ENCODE data around the gene KRTAP10-8.
"Not testable (repeated sequence)": the region's sequence is repeated elsewhere in the genome, so short reads cannot be mapped to it uniquely, and the experiment has no call there.

Gene KRTAP10-8

DNA sequence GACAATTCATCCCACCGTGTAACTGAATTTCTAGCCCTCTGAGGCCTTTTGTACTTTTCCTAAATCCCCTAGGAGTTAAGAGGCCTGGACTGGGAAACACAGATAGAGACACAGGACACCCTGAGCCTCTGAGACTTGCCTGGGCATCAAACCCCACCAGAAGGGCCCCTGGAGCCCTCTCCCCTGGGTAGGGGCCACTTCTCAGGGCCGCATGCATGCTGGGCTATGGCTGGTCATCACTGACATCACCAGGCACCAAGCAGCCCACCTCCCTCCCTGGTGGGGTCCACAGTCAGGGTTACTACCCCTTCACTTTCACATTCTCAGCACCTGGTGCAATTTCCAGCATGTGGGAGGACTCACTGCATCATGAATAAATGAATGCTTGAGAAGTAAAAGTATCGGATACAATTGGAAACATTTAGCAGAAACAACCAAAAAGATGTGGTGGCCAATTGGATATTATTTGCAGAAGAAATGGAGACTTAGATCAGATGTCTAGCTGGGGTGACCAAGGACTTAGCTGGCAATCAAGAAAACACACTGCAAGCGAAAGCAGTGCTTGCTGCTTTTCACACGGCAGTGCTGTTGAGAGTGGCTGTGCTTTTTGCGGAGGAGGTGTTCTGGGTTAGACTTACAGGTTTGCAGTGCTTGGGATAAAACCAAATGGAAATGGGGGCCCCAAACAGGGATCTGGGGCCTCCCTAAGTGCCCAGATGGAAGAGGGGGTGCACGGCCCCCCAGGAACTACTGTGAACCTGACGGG, 12.4 kb upstream of the KRTAP10-8 start:
- DNase-seq (ENCODE audit: low spot score): no peak

DNA sequence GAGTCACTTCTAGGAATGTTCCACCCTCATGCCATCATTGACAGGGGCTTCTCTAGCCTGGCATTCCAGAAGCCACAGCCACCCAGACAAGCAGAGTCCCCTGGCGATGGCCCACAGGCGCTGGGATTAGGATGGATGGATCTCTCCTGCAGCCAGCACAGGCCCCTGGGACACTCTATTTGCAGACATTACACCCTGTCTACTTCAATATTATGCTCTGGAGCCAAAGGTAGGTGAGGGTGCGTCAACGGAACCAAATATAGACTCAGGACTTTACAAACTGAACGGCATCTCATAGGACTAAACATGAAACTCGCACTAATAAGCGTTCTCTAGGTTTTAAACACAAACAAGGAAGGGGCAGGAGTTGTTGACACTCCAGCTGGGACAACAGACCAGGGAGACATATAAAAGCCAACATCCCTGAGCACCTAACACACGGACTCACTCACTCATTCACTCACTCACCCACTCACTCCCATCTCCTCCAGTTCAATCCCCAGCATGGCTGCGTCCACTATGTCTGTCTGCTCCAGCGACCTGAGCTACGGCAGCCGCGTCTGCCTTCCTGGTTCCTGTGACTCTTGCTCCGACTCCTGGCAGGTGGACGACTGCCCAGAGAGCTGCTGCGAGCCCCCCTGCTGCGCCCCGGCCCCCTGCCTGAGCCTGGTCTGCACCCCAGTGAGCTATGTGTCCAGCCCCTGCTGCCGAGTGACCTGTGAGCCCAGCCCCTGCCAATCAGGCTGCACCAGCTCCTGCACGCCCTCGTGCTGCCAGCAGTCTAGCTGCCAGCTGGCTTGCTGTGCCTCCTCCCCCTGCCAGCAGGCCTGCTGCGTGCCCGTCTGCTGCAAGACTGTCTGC, 11.5 kb upstream of the KRTAP10-8 start, which contains the start of gene KRTAP10-7:
Gene KRTAP10-7 (plus strand): TSS at position 480 of the 861 bp plus-strand sequence. CDS start 25 bp downstream, at position 505.
- DNase-seq (ENCODE audit: low spot score): not testable (repeated sequence)

DNA sequence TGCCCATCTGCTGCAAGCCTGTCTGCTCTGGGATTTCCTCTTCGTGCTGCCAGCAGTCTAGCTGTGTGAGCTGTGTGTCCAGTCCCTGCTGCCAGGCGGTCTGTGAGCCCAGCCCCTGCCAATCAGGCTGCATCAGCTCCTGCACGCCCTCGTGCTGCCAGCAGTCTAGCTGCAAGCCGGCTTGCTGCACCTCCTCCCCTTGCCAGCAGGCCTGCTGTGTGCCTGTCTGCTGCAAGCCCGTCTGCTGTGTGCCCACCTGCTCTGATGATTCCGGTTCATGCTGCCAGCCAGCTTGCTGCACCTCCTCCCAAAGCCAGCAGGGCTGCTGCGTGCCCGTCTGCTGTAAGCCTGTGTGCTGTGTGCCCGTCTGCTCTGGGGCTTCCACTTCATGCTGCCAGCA, 10.8 kb upstream of the KRTAP10-8 start:
- DNase-seq (ENCODE audit: low spot score): not testable (repeated sequence)

DNA sequence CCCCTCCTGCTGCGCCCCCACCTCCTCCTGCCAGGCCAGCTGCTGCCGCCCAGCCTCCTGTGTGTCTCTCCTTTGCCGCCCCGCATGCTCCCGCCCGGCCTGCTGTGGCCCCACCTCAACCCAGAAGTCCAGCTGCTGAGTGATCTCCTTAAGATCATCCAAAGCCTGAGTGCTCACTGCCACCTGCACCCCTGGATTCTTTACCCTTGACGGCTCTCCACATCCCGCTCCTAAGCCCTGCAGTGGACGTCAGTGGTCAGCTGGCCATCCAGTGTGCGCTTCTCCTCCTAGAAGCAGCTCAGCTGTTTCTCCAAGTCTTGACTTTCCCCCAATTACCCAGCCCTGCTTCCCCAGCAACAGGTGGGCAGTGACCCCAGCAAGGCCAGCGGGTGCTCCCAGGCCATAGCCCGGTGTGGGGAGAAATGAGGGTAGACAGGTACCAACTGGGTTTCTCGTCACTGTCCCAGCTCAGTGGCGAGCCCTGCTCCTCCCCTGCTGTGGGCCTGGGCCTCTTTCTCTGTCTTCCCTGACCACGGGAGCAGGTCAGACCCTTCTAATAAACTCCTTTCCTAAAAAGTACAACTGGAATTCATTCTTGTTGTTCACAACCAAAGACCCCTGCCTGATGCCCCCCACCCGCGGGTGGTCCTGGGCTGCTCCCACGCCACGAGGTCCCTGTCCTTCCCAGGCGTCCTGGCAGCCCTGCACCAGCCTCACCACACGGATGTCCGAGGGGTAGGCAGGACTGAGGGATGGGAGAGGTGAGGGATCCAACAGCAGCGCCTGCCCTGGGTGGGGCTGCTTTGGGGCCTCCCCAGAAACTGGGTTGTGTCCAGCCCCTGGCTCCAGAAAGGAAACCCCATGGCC, 10.1 kb upstream of the KRTAP10-8 start:
- no peak for DNase-seq (ENCODE audit: low spot score)

DNA sequence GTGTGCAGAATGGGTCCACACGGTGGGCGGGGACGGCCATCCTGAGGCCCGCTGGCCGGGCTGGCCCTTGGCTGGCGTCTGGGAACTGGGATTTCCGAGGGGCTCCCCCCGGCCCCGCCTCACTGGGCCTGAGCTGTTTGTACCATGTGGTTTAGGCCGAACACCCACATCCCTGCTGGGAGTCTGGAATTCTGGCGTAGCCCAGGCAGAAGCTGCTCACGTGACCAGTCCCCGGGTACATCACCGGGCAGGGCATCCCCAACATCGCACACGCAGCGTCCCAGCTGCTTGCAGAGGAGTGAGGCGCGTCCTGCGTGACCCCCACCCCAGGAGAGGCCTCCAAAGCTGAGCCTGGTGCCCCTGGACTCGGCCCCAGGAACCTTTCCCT, 9.4 kb upstream of the KRTAP10-8 start:
- DNase-seq (ENCODE audit: low spot score): no peak

DNA sequence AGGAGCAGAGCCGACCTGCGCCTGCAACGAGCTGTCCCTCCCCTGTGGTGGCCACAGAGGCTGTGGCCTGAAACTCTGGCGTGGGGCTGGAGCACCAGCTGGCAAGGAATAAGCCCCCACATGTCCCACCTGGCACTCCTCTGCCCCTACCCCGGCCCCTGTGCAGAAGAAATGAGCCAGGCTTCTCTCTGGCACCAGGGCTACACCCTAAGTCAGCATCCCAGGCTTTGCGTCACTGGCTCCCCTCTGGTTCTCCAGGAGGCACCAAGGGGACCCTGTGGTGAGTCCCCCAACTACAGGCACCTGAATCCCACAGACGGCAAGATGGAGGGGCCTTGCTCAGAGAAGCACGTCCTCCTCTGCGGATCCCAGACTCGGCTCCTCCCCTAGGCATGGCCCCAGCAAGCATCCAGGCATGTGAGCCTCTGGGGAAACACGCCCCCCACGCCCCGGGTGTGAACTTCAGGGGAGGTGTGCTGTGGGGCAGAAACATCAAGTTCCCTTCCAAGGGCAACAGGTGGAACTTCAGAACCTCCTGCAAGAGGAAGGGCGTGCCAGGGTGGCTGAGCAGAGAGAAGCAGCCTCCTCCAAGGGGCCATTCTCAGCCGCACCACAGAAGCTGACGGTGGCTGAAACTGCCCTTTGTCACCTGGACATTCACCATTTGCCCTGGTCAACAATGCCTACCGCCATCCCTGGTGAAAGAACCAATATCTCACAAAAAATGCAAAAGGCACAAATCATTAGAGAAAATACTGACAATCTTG, 8.6 kb upstream of the KRTAP10-8 start:
- no peak for DNase-seq (ENCODE audit: low spot score)

DNA sequence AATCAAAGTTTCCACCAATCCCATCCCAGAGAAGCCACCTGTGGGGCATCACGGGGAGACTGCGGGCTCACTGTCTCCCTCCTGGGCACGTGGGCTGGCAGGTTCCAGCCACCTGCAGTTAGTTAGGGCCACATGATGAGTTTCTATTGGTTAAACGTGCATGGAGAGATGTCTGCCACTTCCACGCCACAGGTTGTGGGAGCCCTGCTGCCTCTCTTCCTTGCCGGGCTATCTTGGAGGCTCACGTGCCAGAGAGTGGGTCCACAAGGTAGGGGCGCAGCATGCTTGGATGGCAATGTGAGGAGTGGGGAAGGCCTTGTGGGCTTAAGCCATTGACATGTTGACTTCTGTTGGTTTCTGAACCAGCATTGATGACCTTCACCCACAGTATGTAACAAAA, 8.0 kb upstream of the KRTAP10-8 start:
- DNase-seq (ENCODE audit: low spot score): no peak

DNA sequence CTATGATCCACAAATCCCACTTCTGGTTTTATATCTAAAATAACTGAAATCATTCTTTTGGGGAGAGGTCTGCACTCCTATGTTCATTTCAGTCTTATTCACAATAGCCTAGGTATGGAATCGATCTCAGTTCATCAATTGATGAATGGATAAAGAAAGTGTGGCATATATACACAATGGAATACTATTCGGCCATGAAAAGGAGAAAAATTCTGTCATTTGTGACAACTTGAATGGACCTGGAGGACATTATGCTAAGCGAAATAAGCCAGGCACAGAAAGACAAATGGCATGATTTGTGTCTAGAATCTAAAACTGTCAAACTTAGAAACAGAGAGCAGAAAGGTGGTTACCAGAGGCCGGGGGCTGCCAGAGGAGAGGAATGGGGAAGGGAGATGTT, 5.4 kb upstream of the KRTAP10-8 start:
- no peak for DNase-seq (ENCODE audit: low spot score)

DNA sequence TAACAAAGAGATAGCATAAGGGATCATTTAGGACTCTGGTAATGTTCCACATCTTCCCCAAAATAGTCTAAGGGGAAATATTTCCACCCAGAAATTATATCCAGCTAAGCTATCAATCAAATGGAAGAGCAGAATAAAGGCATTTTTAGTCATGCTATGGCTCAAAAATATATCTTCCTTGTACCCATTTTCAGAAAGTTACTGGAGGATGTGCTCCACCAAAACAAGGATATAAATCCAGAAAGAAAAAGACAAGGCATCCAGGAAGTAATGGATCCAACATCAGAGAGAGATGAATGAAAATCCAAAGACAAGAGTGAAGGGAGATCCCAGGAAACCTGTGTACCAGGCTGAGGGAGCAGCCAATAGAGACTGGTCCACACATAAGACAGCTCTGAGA, 2.7 kb upstream of the KRTAP10-8 start:
- no peak for DNase-seq (ENCODE audit: low spot score)

DNA sequence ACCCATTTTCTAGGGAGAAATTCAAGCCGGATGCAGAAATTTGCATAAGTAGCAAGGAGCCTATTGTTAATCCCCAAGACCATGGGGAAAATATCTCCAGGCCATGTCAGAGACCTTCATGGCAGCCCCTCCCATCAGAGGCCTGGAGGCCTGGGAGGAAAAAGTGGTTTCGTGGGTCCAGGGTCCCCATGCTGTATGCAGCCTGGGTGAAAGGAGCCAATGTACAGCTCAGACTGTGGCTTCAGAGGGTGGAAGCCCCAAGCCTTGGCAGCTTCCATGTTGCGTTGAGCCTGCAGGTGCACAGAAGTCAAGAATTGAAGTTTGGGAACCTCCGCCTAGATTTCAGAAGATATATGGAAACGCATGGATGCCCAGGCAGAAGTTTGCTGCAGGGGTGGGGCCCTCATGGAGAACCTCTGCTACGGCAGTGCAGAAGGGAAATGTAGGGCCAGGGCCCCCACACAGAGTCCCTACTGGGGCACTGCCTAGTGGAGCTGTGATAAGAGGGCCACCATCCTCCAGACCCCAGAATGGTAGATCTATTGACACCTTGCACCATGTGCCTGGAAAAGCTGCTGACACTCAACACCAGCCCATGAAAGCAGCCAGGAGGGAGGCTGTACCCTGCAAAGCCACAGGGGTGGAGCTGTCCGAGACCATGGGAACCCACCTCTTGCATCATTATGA, 1.6 kb upstream of the KRTAP10-8 start:
- DNase-seq (ENCODE audit: low spot score): not testable (repeated sequence)

DNA sequence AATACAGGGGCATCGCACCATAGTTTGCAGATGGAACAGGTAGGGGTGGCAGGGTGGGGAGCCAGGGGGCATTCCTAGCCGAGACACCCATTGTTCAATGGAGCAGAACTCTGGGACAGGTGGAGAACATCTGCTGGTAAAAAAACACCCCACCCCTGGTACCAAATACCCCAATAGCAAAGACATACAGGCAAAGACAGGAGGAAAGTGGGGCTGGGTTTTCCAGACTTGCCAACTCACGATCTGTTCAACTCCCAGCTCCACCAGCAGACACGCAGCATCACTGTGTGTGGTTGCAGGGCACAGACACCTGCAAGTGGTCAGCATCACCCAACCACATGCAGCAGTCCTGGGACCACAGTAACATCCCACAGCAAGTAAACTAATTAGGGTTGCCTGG, 328 bp upstream of the KRTAP10-8 start:
- no peak for DNase-seq (ENCODE audit: low spot score)

DNA sequence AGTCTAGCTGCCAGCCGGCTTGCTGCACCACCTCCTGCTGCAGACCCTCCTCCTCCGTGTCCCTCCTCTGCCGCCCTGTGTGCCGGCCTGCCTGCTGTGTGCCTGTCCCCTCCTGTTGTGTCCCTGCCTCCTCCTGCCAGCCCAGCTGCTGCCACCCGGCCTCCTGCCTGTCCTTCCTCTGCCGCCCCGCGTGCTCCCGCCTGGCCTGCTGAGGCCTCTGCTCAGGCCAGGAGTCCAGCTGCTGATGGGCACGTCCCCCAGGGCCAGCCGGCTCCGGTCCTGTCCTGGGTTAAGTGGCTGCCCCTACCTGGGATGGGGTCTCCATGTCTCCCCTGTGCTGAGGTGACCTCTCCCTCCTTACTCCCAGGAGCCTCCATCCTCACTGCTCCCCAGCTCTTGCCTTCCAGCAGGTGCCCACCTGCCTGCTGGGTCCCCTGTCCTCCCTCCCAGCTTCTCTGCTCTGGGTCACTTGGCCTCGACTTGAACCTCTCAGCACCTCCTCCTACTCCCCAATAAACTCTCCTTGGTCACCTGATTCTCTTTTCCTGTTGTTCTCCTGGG, 870 bp downstream of the KRTAP10-8 start:
- no peak for DNase-seq (ENCODE audit: low spot score)

DNA sequence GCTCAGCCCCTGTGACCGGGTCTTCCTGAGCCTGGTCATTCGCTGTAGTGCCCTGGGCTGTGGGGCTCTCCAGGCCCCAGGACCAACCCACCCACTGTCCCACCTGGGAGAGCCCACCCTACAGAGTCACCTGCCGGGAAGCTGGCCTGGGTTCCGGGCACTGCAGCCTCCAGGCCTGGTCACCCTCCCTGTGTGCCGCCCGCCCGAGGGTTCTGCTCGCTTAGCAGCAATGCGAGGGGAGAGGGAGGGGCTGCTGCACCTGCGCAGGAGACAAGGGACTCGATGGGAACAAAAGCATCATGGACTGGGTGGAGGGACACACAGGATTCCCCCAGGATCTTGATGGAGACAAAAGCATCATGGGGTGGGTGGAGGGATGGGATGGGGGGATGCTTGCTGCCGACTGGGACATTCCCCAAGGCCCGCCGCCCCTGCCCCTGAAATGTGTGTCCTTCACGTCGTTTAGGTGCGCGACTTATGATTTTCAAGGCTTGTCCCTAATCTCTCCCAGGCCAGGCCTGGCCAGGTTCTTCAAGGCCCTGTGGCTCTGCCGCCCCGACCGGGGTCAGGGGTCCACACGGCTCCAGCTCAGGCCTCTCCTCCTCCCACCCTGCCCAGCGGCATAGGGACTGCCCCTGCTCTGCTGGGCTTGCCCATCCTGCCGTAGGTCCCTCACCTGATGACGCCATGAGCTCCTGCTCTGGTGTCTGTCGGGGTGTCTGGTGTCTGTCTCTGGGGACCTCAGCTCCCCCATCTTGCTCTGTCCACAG, 1.7 kb downstream of the KRTAP10-8 start:
- no peak for DNase-seq (ENCODE audit: low spot score)

DNA sequence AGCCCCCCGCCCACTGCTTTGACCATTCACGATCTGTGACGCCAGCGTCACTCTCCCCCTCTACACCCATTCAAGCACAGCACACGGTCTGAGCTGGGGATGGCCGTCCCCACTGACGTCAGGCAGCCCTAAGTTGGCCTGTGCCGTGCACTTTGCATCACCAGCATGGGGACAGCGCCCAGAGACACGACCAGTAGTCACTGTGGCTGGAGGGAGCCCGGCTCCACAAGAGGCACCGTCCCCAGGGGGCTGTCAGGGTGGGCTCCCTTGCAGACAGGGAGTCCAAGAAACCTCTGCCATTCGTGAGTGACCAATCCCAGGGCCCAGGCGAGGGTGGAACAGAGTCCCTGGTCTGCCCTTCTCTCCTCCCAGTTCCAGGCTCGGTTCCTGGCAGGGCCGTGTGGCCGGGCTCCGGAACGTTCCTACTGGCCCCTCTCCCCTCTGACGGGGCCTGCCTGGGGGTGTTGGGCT, 2.3 kb downstream of the KRTAP10-8 start:
- no peak for DNase-seq (ENCODE audit: low spot score)

DNA sequence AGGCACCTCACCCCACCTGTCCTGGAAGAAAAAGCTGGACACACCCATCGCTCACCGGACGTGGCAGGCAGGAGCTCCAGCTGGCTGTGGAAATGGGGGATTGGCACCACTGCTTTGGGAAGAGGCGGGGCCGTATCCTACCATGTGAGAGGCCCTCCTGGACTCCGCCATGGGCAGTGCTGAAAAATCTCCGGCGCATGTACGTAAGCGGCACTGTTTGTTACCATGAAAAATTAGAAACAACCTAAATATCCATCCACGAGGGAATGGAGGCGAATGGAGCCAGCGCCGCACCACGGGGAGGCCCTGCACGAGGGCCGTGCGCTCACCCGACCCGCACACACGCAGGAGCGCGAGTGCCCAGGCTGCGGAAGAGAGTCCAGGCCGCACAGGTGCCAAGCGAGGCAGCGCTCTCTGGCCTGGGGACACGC, 3.1 kb downstream of the KRTAP10-8 start:
- no peak for DNase-seq (ENCODE audit: low spot score)

DNA sequence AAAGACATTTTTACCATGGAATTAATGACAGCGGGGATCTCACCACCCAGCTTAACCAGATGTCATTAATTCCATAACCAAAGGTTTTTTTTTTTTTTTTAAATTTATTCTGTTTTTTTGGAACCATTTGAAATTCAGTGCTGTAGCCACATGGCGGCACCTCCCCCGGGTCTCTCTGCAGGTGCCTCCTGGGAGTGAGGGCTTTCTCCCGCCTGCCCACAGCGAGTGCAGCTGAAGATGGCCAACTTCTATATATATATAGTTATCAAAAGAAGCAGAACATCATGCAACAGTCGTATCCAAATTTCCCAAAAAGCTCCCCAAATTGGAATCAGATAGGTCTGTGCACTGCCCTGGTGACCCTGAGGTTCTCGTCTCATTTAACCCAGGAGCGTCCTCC, 3.6 kb downstream of the KRTAP10-8 start:
- DNase-seq (ENCODE audit: low spot score): no peak

DNA sequence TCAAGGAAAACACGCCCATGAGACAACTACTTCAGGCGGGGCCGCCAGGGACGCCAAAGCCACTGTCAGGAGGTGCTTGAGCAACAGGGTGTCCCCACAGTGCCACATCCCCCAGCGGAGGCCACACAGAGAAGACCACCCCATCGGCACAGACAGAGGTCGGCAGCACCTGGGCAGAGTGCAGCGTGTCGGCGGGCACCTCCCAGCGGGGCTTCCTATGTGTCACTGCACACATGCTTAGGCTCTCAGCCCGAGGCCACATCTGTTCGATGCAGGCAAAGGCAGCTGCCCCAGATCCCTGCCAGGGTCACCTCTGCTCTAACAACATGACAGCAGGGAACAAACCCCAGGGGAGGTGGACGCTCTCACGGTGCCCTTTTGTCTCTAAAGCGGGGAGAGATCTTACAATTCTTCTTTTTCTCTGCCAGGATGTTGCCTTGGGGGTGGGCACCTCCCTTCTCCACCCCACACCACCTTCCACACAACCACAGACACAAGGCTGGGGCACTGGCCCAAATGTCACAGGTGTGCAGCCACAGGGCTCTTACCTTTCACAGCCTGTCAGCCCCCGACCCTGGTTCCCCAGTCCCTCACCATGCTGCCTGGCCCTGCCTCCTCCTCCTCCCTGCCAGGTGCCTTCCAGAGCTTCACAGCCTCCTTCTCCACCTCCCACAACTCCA, 4.2 kb downstream of the KRTAP10-8 start:
- DNase-seq (ENCODE audit: low spot score): no peak

DNA sequence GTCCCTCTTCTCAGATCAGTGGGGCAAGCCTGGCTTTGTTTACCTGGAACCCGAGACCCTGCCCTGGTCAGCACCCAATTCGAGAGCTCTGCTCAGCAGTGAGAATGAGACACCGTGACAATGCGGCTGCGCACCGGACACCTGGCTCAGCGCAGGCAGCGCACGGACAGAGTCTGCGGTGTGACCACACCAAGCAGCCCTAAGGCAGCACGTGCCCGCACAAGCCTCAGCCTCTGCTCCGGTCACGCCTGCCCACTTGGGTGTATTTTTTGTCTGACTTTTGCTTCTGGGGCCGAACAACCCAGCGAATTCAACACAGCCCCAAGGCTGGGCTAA, 4.7 kb downstream of the KRTAP10-8 start:
- DNase-seq (ENCODE audit: low spot score): no peak

DNA sequence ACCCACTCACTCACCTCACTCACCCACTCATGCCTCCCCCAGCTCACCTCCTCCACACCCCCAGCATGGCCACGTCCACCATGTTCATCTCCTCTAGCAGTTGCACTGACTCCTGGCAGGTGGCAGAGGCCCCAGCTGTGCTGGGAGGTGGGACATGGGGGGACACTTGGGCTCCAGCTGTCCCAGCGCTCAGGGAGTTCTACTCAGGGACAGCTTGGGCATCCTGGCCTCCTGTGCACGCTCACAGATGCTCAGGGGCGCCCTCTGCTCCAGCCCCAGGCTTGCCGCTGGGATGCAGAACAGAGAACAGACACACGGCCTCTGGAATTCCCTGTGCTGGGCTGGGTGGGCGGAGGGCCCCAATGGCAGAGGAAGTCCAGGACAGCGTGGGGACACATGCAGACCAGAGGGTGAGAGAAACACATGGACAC, 5.2 kb downstream of the KRTAP10-8 start:
- no peak for DNase-seq (ENCODE audit: low spot score)

Data from hematopoietic multipotent progenitor cell treated with erythropoietin and hydrocortisone succinate and interleukin-3 and kit ligand, for 15 days (in vitro differentiated cells).